Ishikawa (cell line): ENCODE results near the gene NEDD4L.

Source experiments
- CREB1 ChIP-seq: IDR thresholded peaks from 2 replicates; pipeline ENCODE4 v1.6.1; 2012; ENCODE audit warnings: low read depth
- EGR1 ChIP-seq: IDR thresholded peaks from 2 replicates; pipeline ENCODE4 v1.6.1; 2012
- TAF1 ChIP-seq: IDR thresholded peaks from 2 replicates; pipeline ENCODE4 v1.6.1; 2012; ENCODE audit warnings: low read depth, mild to moderate bottlenecking
- YY1 ChIP-seq: IDR thresholded peaks from 2 replicates; pipeline ENCODE4 v1.6.1; 2012; ENCODE audit warnings: low read depth
- TF ChIP-seq, protein P1 (sequence below): IDR thresholded peaks from 2 replicates; pipeline ENCODE4 v1.6.1; 2012

- no peak for TF ChIP-seq TAF1
- TF ChIP-seq EGR1 = no peak
- TF ChIP-seq YY1 = no peak
- TF ChIP-seq, protein P1, sequence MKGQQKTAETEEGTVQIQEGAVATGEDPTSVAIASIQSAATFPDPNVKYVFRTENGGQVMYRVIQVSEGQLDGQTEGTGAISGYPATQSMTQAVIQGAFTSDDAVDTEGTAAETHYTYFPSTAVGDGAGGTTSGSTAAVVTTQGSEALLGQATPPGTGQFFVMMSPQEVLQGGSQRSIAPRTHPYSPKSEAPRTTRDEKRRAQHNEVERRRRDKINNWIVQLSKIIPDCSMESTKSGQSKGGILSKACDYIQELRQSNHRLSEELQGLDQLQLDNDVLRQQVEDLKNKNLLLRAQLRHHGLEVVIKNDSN = no peak
- TF ChIP-seq CREB1 = no peak
Observed at GRCh38 chr18:58411323-58411722, 367.3 kb downstream of the NEDD4L start.
